Measurements from ENCODE around the gene LIM2. TPM values are rescaled to one million over a fixed set of nuclear protein-coding genes. Genes with fewer than 3 reads are reported as not detected.
"Not testable (repeated sequence)": the region's sequence is repeated elsewhere in the genome, so short reads cannot be mapped to it uniquely, and the experiment has no call there.

Gene LIM2
- total and polyA plus RNA-seq, 2 of the 8 experiments (the other 6 are each of a cell fraction or from before 2014, with no cell fraction given), result not detected

GRCh38 chr19:51399936-51400335 lies 12.2 kb upstream of the LIM2 start:
- CTCF ChIA-PET (ENCODE audit: partially characterized antibody), result interaction anchor here (1.4 to 7.0 kb wide), 6 partner anchors 9 to 72 kb away, joined by 4 to 74 read pairs (median 18); partner anchors contain the start of gene ETFB
- WGBS, 2 experiments (ENCODE audit: extremely low coverage in 1 of 2, insufficient coverage in 1 of 2, insufficient read length in 1 of 2, insufficient replicate concordance in 2 of 2, low coverage in 1 of 2, low lambda C conversion rate in 2 of 2, missing lambda C conversion rate in 1 of 2), result 78% methylated on average over 7 of the region's 7 CpGs; no CpG with 5 or more reads in 1 of the 2 experiments

More at GRCh38 chr19:51399936-51400335, 12.2 kb upstream of the LIM2 start:
- H2BK120ac ChIP-seq (replicated peaks; ENCODE audit: low read depth, low read length); H2AK5ac ChIP-seq (ENCODE audit: low read depth, low read length); H4K5ac ChIP-seq (ENCODE audit: insufficient read length, low read depth, low read length); H3K4me1 ChIP-seq (replicated peaks in 1 of 4; ENCODE audit: control insufficient read depth in 3 of 4, insufficient read depth in 4 of 4, low read length in 3 of 4); H3K79me1 ChIP-seq (ENCODE audit: low read depth, low read length); H3K14ac ChIP-seq (ENCODE audit: insufficient read length); H2BK15ac ChIP-seq (ENCODE audit: low read length); H4K20me1 ChIP-seq (replicated peaks in 1 of 2; ENCODE audit: control insufficient read depth in 1 of 2, insufficient read depth in 2 of 2, low read length in 2 of 2); H2AFZ ChIP-seq (ENCODE audit: low read length); H4K91ac ChIP-seq (replicated peaks; ENCODE audit: insufficient read length, low read length); H3K23ac ChIP-seq (ENCODE audit: insufficient read length); H3K4ac ChIP-seq (replicated peaks; ENCODE audit: insufficient read length, low read depth, low read length); H4K8ac ChIP-seq (ENCODE audit: extremely low read depth, insufficient read depth, low read length); H3K4me3 ChIP-seq (ENCODE audit: extremely low read depth in 1 of 4, insufficient read depth in 2 of 4, low read depth in 3 of 4, low read length in 4 of 4); H2BK12ac ChIP-seq (ENCODE audit: low read depth, low read length); FAIRE-seq; H3K27me3 ChIP-seq (replicated peaks in 1 of 4; ENCODE audit: control insufficient read depth in 3 of 4, extremely low read depth in 1 of 4, insufficient read depth in 3 of 4, low read length in 3 of 4); H3K56ac ChIP-seq (replicated peaks; ENCODE audit: insufficient read length, low read depth, low read length); H3K23me2 ChIP-seq (ENCODE audit: low read depth, low read length); H2BK20ac ChIP-seq (ENCODE audit: low read length); H2BK5ac ChIP-seq (ENCODE audit: low read depth, low read length); H3K18ac ChIP-seq (ENCODE audit: extremely low read depth, low read length); H3K79me2 ChIP-seq (ENCODE audit: control insufficient read depth in 1 of 2, insufficient read depth in 2 of 2, low read length in 2 of 2); H3K36me3 ChIP-seq (ENCODE audit: control insufficient read depth in 2 of 4, insufficient read depth in 4 of 4, low read length in 3 of 4); DNase-seq (ENCODE audit: low read depth in 1 of 2, low spot score in 2 of 2); H3K9ac ChIP-seq (replicated peaks in 1 of 4; ENCODE audit: extremely low read depth in 1 of 4, low read depth in 3 of 4, low read length in 3 of 4); H3K4me2 ChIP-seq (ENCODE audit: insufficient read depth in 1 of 2, low read depth in 2 of 2, low read length in 2 of 2); H3K27ac ChIP-seq (ENCODE audit: low read depth, low read length): not testable (repeated sequence)
- POLR2A ChIA-PET (ENCODE audit: partially characterized antibody), result interaction anchor here (0.8 kb wide), 1 partner anchor 18 kb away, joined by 4 read pairs; no protein-coding TSS in a partner anchor
- H3K9me3 ChIP-seq (ENCODE audit: insufficient read depth in 2 of 2, low read depth in 1 of 2, low read length in 1 of 2), result peaks cover 23 to 24% of the 10 kb centered on the region in 2 experiments

Data from H1 (cell line).